GM12878 (cell line): Measurements from ENCODE around the gene NRBF2. TPM values are rescaled to one million over a fixed set of nuclear protein-coding genes. Genes with fewer than 3 reads are reported as not detected.

Experiments used
- ATAC-seq: fragments of 200-7000 bp; cut with Tn5 transposase; 3 replicates; pipeline ENCODE4 v1.9.1; 2020; ENCODE audit warnings: mild to moderate bottlenecking, moderate library complexity
- BruUV-seq: library from RNA; stranded (reverse); fragments of 400-500 nt; replicated peaks from 2 replicates; lab custom pipeline; 2021; lab: Mats Ljungman, UMichigan
- CTCF ChIA-PET: fragments of 300-600 bp; sonication (Branson Sonifier 250); formaldehyde crosslinking; extraction: SDS; loops from one replicate; lab custom pipeline; 2021; ENCODE audit warnings: inconsistent platforms; lab: Yijun Ruan, JAX
- POLR2A ChIA-PET: fragments of 350-600 bp; formaldehyde crosslinking; extraction: SDS; loops from one replicate; lab custom pipeline; 2021; ENCODE audit warnings: inconsistent platforms; lab: Charles Lee
- RAD21 ChIA-PET: fragments of 300-600 bp; sonication (Branson Sonifier 250); formaldehyde crosslinking; loops from one replicate; lab custom pipeline; 2023; ENCODE audit warnings: antibody characterized with exemption; ENCODE audit not compliant: unreplicated experiment; lab: Charles Lee
- SMC1A ChIA-PET: fragments of 300-600 bp; sonication (Branson Sonifier 250); formaldehyde crosslinking; loops from one replicate; lab custom pipeline; 2023; ENCODE audit not compliant: unreplicated experiment, uncharacterized antibody; lab: Charles Lee
- DNase-seq: peaks from one replicate; pipeline ENCODE4 v3.0.0-alpha.2; 2011; ENCODE audit warnings: low read depth, low spot score
- FAIRE-seq: peaks from 3 replicates; lab custom pipeline; 2011; peaks lifted over from hg19 to GRCh38; lab: Jason Lieb, UNC
- H2AFZ ChIP-seq: 2 replicates; pipeline ENCODE4 v1.6.0; 2011; ENCODE audit warnings: low read depth, low read length, control low read depth; ENCODE audit not compliant: control insufficient read depth
- H3K27ac ChIP-seq: 2 replicates; pipeline ENCODE4 v1.5.1; 2011; ENCODE audit warnings: control low read depth; ENCODE audit not compliant: control insufficient read depth, insufficient read depth
- H3K27me3 ChIP-seq, 2 experiments: replicated peaks in 1 of 2; 2 replicates each; pipeline versions ENCODE4 v1.6.0 to v1.6.1; 2011; ENCODE audit warnings: low read length in 1 of 2; ENCODE audit not compliant: control insufficient read depth in 2 of 2, insufficient read depth in 2 of 2
- H3K36me3 ChIP-seq, 2 experiments: 2 replicates each; pipeline ENCODE4 v1.5.1; 2011; ENCODE audit warnings: low read length in 1 of 2; ENCODE audit not compliant: control insufficient read depth in 2 of 2, insufficient read depth in 2 of 2
- H3K4me1 ChIP-seq: 2 replicates; pipeline ENCODE4 v1.6.1; 2011; ENCODE audit warnings: mild to moderate bottlenecking, low read length, moderate library complexity, mixed read lengths; ENCODE audit not compliant: control insufficient read depth, insufficient read depth
- H3K4me2 ChIP-seq: 2 replicates; pipeline ENCODE4 v1.6.0; 2011; ENCODE audit warnings: control low read depth; ENCODE audit not compliant: control insufficient read depth, insufficient read depth
- H3K4me3 ChIP-seq: fragments of 200-600 bp; sonication (generic); 2 replicates; pipeline ENCODE4 v1.5.1; 2016
- H3K79me2 ChIP-seq: 2 replicates; pipeline ENCODE4 v1.6.0; 2011; ENCODE audit warnings: low read length; ENCODE audit not compliant: control insufficient read depth, insufficient read depth
- H3K9ac ChIP-seq: 2 replicates; pipeline ENCODE4 v1.8.0; 2011; ENCODE audit warnings: low read length, control low read depth, mixed read lengths; ENCODE audit not compliant: control insufficient read depth, insufficient read depth
- H3K9me3 ChIP-seq: replicated peaks from 3 replicates; pipeline ENCODE4 v1.5.1; 2011; ENCODE audit warnings: mild to moderate bottlenecking, low read length; ENCODE audit not compliant: control insufficient read depth, insufficient read depth
- H4K20me1 ChIP-seq: 2 replicates; pipeline ENCODE4 v1.6.0; 2011; ENCODE audit not compliant: control insufficient read depth, insufficient read depth
- CHD2 ChIP-seq: IDR thresholded peaks from 2 replicates; pipeline ENCODE4 v1.6.1; 2011; ENCODE audit warnings: low read depth, low read length, improper control_type of control experiment, borderline replicate concordance
- NR2C2 ChIP-seq: IDR thresholded peaks from 2 replicates; pipeline ENCODE4 v1.6.1; 2011; ENCODE audit warnings: borderline replicate concordance, low read depth; ENCODE audit not compliant: control insufficient read depth, insufficient read length
- SMC3 ChIP-seq: IDR thresholded peaks from 2 replicates; pipeline ENCODE4 v1.6.1; 2011; ENCODE audit warnings: low read length, improper control_type of control experiment, borderline replicate concordance
- SUPT20H ChIP-seq: IDR thresholded peaks from 2 replicates; pipeline ENCODE4 v1.6.1; 2011; ENCODE audit warnings: low read depth, mild to moderate bottlenecking, low read length, moderate library complexity, borderline replicate concordance; ENCODE audit not compliant: control insufficient read depth
- YY1 ChIP-seq: IDR thresholded peaks from 2 replicates; pipeline ENCODE4 v1.6.1; 2011; ENCODE audit warnings: low read depth, mild to moderate bottlenecking, low read length
- ZBED1 ChIP-seq: IDR thresholded peaks from 2 replicates; pipeline ENCODE4 v1.6.1; 2016; ENCODE audit warnings: borderline replicate concordance
- WGBS: methylation state at CpG from one replicate; pipeline ENCODE4 v1.1.6; 2016; ENCODE audit warnings: low lambda C conversion rate; ENCODE audit not compliant: insufficient replicate concordance, insufficient coverage; ENCODE audit errors: missing lambda C conversion rate; 5-methylcytosine and 5-hydroxymethylcytosine counted together
- in situ Hi-C: fragments of 300-500 bp; cut with MboI; formaldehyde crosslinking; loops from 9 replicates; pipeline ENCODE4 v1.14.3; 2018; ENCODE audit warnings: mixed read lengths
- intact Hi-C: fragments of 100-400 bp; cut with micrococcal nuclease; formaldehyde crosslinking; loops from one replicate; pipeline ENCODE4 v1.14.2; 2022; ENCODE audit not compliant: unreplicated experiment
- polyA plus RNA-seq, 11 experiments: library from polyadenylated mRNA; depleted of rRNA in 4 of 11; unstranded in 6 of 11; stranded (reverse) in 5 of 11; fragments of >200 nt; fragmentation: Nextera tagmentation in 4 of 11; fragmentation: Illumina TruSeq in 1 of 11; extraction: Ambion mirVana in 4 of 11; extraction: Trizol in 1 of 11; gene quantifications; 1 replicate in 1 of 11; 2 replicates in 10 of 11; pipeline versions ENCODE4 v1.2.1 to v1.2.3, GENCODE V29; 2011 to 2016; ENCODE audit warnings: inconsistent platforms in 2 of 11, missing spikeins in 2 of 11, low read depth in 1 of 11
- total RNA-seq, 4 experiments: library from RNA; depleted of rRNA in 3 of 4; stranded (reverse); fragments of >200 nt in 3 of 4; fragmentation: Illumina TruSeq in 1 of 4; extraction: Trizol in 1 of 4; gene quantifications; 2 replicates each; pipeline versions ENCODE4 v1.2.1 to v1.2.3, GENCODE V29; 2013 to 2021
- TF ChIP-seq, protein P1 (sequence below): IDR thresholded peaks from 2 replicates; pipeline ENCODE4 v1.6.1; 2011; ENCODE audit warnings: borderline replicate concordance, low read depth, mild to moderate bottlenecking, moderate library complexity, low read length; ENCODE audit not compliant: insufficient read depth, poor library complexity, severe bottlenecking
- TF ChIP-seq, protein P2 (sequence below): IDR thresholded peaks from 2 replicates; pipeline ENCODE4 v1.6.1; 2011; ENCODE audit warnings: low read depth, low read length, improper control_type of control experiment, borderline replicate concordance
- TF ChIP-seq, protein P3 (sequence below): fragments of 150-350 bp; IDR thresholded peaks from 2 replicates; pipeline ENCODE4 v1.6.1; 2016; ENCODE audit warnings: low read depth, low read length
- TF ChIP-seq, protein P4 (sequence below): fragments of 450-650 bp; conservative IDR thresholded peaks from 2 replicates; pipeline ENCODE4 v1.6.1; 2017; ENCODE audit warnings: mild to moderate bottlenecking, moderate library complexity
- TF ChIP-seq, protein P5 (sequence below), 3 experiments: IDR thresholded peaks in 2 of 3; conservative IDR thresholded peaks in 1 of 3; 2 replicates each; pipeline ENCODE4 v1.5.1; 2011; ENCODE audit warnings: low read depth in 3 of 3, low read length in 3 of 3, mild to moderate bottlenecking in 3 of 3, control low read depth in 2 of 3, moderate library complexity in 2 of 3, inconsistent platforms in 1 of 3, mixed read lengths in 1 of 3; ENCODE audit not compliant: control insufficient read depth in 2 of 3, insufficient read depth in 1 of 3; ENCODE audit errors: extremely low read depth in 1 of 3

Gene NRBF2
- total and polyA plus RNA-seq, 10 of the 15 experiments (the other 5 are each of a cell fraction or from before 2014, with no cell fraction given): 17.8 to 39.8 (median 27.7) TPM

DNA sequence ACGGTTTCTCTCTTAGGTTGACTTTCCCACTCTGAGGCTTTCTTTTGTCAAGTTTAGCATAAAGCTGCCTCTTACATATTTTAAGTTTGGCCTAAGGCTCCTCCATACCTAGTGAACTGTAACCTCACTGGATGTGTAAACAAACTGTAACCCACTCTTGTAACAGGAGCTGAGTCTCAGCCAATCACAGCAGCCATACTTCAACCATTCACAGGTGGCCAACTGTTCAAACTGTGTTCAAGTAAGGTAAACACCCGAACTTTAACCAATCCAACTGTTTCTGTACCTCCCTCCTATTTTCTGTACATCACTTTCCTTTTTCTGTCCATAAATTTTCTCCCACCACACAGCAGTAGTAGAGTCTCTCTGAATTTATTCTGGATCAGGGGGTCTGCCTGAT, 7.7 kb upstream of the NRBF2 start:
- H3K4me2 ChIP-seq: no peak overlapping the region
- no peaks in the 10 kb centered on the region; the same call in 2 of the 3 replicates for H3K9me3 ChIP-seq
- no peaks in the 10 kb centered on the region for H3K79me2 ChIP-seq
- DNase-seq: no peak
- ChIA-PET RAD21 (no interaction called here), POLR2A (interaction anchor here (0.5 kb wide), 1 partner anchor 34 kb away, joined by 3 read pairs; no protein-coding TSS in a partner anchor), SMC1A (no interaction called here), CTCF (interaction anchor here (0.7 to 1.1 kb wide), 2 partner anchors 33 to 444 kb away, joined by 3 to 4 read pairs; no protein-coding TSS in a partner anchor)
- H3K36me3 ChIP-seq: no peaks in the 10 kb centered on the region
- no peak for FAIRE-seq
- BruUV-seq: no TSS peak
- H3K9ac ChIP-seq: no peak overlapping the region
- H4K20me1 ChIP-seq: no peaks in the 10 kb centered on the region
- no peak overlapping the region for H3K27ac ChIP-seq
- no peaks in the 10 kb centered on the region; the same call in 1 of the 2 replicates for H3K4me1 ChIP-seq
- in situ Hi-C loops (no loop called here), intact Hi-C loops (no loop called here)
- no peak overlapping the region for H3K4me3 ChIP-seq
- H2AFZ ChIP-seq: no peak overlapping the region
- ATAC-seq: no peak
- WGBS: 7% methylated on average over 2 of the region's 2 CpGs
- H3K27me3 ChIP-seq: no peaks in the 10 kb centered on the region
- TF ChIP-seq ZBED1 (no peak), NR2C2 (no peak), SUPT20H (no peak), YY1 (no peak), CHD2 (no peak), SMC3 (no peak)
- TF ChIP-seq, protein P1, sequence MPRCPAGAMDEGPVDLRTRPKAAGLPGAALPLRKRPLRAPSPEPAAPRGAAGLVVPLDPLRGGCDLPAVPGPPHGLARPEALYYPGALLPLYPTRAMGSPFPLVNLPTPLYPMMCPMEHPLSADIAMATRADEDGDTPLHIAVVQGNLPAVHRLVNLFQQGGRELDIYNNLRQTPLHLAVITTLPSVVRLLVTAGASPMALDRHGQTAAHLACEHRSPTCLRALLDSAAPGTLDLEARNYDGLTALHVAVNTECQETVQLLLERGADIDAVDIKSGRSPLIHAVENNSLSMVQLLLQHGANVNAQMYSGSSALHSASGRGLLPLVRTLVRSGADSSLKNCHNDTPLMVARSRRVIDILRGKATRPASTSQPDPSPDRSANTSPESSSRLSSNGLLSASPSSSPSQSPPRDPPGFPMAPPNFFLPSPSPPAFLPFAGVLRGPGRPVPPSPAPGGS: no peak
- TF ChIP-seq, protein P2, sequence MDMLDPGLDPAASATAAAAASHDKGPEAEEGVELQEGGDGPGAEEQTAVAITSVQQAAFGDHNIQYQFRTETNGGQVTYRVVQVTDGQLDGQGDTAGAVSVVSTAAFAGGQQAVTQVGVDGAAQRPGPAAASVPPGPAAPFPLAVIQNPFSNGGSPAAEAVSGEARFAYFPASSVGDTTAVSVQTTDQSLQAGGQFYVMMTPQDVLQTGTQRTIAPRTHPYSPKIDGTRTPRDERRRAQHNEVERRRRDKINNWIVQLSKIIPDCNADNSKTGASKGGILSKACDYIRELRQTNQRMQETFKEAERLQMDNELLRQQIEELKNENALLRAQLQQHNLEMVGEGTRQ: no peak
- TF ChIP-seq, protein P3, sequence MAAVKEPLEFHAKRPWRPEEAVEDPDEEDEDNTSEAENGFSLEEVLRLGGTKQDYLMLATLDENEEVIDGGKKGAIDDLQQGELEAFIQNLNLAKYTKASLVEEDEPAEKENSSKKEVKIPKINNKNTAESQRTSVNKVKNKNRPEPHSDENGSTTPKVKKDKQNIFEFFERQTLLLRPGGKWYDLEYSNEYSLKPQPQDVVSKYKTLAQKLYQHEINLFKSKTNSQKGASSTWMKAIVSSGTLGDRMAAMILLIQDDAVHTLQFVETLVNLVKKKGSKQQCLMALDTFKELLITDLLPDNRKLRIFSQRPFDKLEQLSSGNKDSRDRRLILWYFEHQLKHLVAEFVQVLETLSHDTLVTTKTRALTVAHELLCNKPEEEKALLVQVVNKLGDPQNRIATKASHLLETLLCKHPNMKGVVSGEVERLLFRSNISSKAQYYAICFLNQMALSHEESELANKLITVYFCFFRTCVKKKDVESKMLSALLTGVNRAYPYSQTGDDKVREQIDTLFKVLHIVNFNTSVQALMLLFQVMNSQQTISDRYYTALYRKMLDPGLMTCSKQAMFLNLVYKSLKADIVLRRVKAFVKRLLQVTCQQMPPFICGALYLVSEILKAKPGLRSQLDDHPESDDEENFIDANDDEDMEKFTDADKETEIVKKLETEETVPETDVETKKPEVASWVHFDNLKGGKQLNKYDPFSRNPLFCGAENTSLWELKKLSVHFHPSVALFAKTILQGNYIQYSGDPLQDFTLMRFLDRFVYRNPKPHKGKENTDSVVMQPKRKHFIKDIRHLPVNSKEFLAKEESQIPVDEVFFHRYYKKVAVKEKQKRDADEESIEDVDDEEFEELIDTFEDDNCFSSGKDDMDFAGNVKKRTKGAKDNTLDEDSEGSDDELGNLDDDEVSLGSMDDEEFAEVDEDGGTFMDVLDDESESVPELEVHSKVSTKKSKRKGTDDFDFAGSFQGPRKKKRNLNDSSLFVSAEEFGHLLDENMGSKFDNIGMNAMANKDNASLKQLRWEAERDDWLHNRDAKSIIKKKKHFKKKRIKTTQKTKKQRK: no peak
- TF ChIP-seq, protein P4, sequence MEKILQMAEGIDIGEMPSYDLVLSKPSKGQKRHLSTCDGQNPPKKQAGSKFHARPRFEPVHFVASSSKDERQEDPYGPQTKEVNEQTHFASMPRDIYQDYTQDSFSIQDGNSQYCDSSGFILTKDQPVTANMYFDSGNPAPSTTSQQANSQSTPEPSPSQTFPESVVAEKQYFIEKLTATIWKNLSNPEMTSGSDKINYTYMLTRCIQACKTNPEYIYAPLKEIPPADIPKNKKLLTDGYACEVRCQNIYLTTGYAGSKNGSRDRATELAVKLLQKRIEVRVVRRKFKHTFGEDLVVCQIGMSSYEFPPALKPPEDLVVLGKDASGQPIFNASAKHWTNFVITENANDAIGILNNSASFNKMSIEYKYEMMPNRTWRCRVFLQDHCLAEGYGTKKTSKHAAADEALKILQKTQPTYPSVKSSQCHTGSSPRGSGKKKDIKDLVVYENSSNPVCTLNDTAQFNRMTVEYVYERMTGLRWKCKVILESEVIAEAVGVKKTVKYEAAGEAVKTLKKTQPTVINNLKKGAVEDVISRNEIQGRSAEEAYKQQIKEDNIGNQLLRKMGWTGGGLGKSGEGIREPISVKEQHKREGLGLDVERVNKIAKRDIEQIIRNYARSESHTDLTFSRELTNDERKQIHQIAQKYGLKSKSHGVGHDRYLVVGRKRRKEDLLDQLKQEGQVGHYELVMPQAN: no peak
- TF ChIP-seq, protein P5, sequence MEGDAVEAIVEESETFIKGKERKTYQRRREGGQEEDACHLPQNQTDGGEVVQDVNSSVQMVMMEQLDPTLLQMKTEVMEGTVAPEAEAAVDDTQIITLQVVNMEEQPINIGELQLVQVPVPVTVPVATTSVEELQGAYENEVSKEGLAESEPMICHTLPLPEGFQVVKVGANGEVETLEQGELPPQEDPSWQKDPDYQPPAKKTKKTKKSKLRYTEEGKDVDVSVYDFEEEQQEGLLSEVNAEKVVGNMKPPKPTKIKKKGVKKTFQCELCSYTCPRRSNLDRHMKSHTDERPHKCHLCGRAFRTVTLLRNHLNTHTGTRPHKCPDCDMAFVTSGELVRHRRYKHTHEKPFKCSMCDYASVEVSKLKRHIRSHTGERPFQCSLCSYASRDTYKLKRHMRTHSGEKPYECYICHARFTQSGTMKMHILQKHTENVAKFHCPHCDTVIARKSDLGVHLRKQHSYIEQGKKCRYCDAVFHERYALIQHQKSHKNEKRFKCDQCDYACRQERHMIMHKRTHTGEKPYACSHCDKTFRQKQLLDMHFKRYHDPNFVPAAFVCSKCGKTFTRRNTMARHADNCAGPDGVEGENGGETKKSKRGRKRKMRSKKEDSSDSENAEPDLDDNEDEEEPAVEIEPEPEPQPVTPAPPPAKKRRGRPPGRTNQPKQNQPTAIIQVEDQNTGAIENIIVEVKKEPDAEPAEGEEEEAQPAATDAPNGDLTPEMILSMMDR (IDR thresholded peaks at IDR 0.05 in 2 of 3, conservative IDR thresholded peaks at IDR 0.05 in 1 of 3; ENCODE audit: control insufficient read depth in 2 of 3, extremely low read depth in 1 of 3, insufficient read depth in 1 of 3, low read depth in 3 of 3, low read length in 3 of 3): no peak
